ENCODE measurements around the gene DAB2IP.

Gene DAB2IP

GRCh38 chr9:121748727-121749423 lies 97.4 kb downstream of the DAB2IP start:
- Mint-ChIP-seq H3K27ac (no peak overlapping the region), H3K4me3 (no peak overlapping the region), H3K4me1 (peaks cover 14% of the 10 kb centered on the region), H3K36me3 (ENCODE audit: low read depth) (no peaks in the 10 kb centered on the region), H3K9me3 (no peaks in the 10 kb centered on the region), H3K27me3 (ENCODE audit: low read depth) (no peaks in the 10 kb centered on the region)
- TF ChIP-seq CTCF (IDR thresholded peaks at IDR 0.05; ENCODE audit: unreplicated experiment in 3 of 3): no peak

GRCh38 chr9:121749614-121750013 lies 98.2 kb downstream of the DAB2IP start:
- H3K9me3 Mint-ChIP-seq: no peaks in the 10 kb centered on the region
- H3K4me3 Mint-ChIP-seq: no peak overlapping the region
- no peaks in the 10 kb centered on the region for H3K27me3 Mint-ChIP-seq (ENCODE audit: low read depth)
- no peaks in the 10 kb centered on the region for H3K36me3 Mint-ChIP-seq (ENCODE audit: low read depth)
- H3K4me1 Mint-ChIP-seq: peaks cover 14% of the 10 kb centered on the region
- H3K27ac Mint-ChIP-seq: peak overlapping the region in 1 of 3 experiments; percentile 43
- TF ChIP-seq CTCF (IDR thresholded peaks at IDR 0.05; ENCODE audit: unreplicated experiment in 3 of 3): no peak

GRCh38 chr9:121750259-121750714 lies 98.9 kb downstream of the DAB2IP start:
- no peak for TF ChIP-seq CTCF (IDR thresholded peaks at IDR 0.05; ENCODE audit: unreplicated experiment in 3 of 3)
- no peak overlapping the region for H3K27ac Mint-ChIP-seq
- no peaks in the 10 kb centered on the region for H3K27me3 Mint-ChIP-seq (ENCODE audit: low read depth)
- H3K36me3 Mint-ChIP-seq (ENCODE audit: low read depth): no peaks in the 10 kb centered on the region
- H3K4me3 Mint-ChIP-seq: no peak overlapping the region
- no peaks in the 10 kb centered on the region for H3K9me3 Mint-ChIP-seq
- peaks cover 14% of the 10 kb centered on the region for H3K4me1 Mint-ChIP-seq

- no peak overlapping the region for H3K4me3 Mint-ChIP-seq
- no peak for TF ChIP-seq CTCF (IDR thresholded peaks at IDR 0.05; ENCODE audit: unreplicated experiment in 3 of 3)
- H3K27me3 Mint-ChIP-seq (ENCODE audit: low read depth): no peaks in the 10 kb centered on the region
- no peaks in the 10 kb centered on the region for H3K36me3 Mint-ChIP-seq (ENCODE audit: low read depth)
- H3K27ac Mint-ChIP-seq: peak overlapping the region in 1 of 3 experiments; percentile 35
- no peaks in the 10 kb centered on the region for H3K9me3 Mint-ChIP-seq
- H3K4me1 Mint-ChIP-seq: peaks cover 20% of the 10 kb centered on the region
Observed at GRCh38 chr9:121750715-121751623, 99.5 kb downstream of the DAB2IP start.

- no peaks in the 10 kb centered on the region for H3K9me3 Mint-ChIP-seq
- peak overlapping the region in 1 of 3 experiments; percentile 27 for H3K27ac Mint-ChIP-seq
- H3K27me3 Mint-ChIP-seq (ENCODE audit: low read depth): no peaks in the 10 kb centered on the region
- H3K36me3 Mint-ChIP-seq (ENCODE audit: low read depth): no peaks in the 10 kb centered on the region
- no peak overlapping the region for H3K4me3 Mint-ChIP-seq
- no peak for TF ChIP-seq CTCF (IDR thresholded peaks at IDR 0.05; ENCODE audit: unreplicated experiment in 3 of 3)
- peaks cover 28% of the 10 kb centered on the region for H3K4me1 Mint-ChIP-seq
Observed at GRCh38 chr9:121751686-121752445, 100.4 kb downstream of the DAB2IP start.

Data from nephron (organoid).